Measurements from ENCODE around the gene PHF21A.
"Not testable (repeated sequence)": the region's sequence is repeated elsewhere in the genome, so short reads cannot be mapped to it uniquely, and the experiment has no call there.

The PHF21A gene

DNA sequence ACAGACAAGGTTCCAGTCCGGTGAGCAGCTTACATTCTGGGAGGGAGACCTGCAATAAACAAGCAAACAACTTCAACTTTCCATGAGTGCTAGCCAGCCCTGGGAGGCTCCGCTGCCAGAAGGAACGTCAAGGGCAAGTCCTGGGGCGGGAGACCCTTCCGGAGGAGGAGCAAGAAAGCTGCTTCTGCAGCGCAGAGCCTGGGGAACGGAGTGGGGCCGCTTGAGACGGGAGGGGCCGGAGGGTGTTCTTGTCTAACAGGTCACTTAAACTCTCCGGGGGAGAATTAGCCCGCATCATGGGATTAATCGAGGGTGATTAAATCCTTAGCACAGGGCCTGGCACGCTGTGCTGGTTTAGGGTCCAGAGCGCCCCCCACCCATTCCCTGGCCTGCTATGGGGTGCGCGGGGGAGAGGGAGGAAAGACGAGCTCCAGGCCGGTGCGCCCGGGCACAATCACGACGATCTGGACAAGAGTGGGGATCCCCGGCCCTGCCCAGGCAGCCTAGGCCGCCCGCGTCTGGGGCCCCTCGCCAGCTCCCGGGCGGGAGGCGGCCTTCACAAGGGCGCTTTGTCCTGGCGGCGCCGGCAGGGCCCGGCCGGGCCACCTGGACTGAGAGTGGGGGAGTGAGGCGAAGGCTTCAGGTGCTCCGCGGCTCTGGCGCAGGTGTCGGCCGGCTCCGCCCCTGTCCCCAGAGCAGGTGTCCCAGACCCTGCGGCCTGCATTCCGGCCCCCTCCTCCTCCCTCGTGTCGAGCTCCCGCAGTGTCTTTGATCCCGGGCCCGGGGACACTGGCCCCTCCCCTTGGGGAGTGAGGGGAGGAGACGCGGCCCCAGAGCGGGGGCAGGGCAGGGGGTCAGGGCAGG lies 199.5 kb downstream of the PHF21A start:
- DNase-seq (ENCODE audit: low read depth in 2 of 2): no peak

DNA sequence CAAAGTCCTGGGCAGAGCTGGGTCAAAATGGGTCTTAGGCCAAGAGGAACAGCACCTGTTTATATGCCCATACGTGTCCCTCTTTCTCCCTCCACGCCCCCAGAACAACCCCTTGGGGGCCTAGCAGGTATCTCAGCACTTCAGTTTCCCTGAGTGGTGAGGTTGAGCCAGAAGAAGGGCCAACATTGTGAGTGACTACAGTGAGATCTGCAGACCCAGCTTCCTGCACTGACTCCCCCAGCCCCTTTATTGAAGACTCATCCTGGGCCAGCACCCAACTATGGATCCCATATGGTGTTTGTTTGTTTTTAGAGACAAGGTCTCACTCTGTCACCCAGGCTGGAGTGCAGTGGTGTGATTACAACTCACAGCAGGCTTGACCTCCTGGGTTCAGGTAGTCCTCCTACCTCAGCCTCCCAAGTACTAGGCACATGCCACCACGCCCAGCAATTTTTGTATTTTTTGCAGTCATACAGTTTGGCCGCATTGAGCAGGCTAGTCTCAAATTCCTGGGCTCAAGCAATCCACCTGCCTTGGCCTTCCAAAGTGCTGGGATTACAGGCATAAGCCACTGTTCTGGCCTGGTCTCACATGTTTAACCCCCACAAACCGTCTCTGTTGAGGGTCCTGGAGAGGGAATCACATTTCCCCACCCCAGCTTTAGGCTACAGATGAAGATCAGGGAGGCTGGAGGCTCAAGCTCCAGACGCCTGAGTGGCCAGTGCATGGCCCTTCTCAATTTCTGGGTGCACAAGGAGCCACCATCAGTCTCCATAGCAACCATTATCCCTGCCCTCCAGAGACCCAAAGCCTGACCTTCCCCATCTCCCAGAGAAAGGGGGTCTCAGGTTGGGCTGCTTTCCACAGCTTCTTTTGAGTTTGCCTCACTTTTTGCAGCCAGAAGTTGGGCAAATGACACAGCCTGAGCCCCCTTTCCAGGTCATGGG lies 200.4 kb downstream of the PHF21A start:
- DNase-seq (ENCODE audit: low read depth in 2 of 2): no peak

DNA sequence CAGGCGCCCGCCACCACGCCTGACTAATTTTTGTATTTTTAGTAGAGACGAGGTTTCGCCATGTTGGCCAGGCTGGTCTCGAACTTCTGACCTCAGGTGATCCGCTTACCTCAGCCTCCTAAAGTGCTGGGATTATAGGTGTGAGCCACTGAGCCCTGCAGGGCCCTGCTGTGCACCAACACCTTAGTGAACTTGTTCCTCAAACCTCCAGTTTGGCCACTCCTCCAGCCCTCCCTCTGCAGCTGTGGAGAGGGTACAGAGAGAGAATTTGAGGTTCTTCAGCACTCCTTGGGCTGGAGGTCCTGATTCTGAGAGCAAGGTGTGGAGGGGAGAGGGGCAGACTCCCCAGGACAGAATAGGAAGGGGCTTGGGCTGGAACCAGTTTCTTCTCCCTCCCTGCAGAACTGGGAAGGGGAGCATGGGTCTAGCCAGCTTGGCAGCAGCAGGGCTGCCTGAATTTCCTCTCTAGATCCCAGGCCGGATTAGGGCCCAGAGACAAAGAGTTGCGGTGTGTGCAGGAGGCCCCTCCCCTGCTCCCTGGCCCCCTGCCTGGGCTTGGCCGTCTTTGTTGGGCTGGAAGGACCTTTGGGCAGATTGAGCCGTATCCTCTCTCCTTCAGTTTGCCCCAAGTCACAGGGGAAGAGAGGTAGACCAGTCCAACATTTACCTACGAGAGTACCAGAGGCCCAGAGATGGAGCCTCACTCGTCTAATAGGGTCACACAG lies 201.3 kb downstream of the PHF21A start:
- no peak for DNase-seq (ENCODE audit: low read depth in 2 of 2)

DNA sequence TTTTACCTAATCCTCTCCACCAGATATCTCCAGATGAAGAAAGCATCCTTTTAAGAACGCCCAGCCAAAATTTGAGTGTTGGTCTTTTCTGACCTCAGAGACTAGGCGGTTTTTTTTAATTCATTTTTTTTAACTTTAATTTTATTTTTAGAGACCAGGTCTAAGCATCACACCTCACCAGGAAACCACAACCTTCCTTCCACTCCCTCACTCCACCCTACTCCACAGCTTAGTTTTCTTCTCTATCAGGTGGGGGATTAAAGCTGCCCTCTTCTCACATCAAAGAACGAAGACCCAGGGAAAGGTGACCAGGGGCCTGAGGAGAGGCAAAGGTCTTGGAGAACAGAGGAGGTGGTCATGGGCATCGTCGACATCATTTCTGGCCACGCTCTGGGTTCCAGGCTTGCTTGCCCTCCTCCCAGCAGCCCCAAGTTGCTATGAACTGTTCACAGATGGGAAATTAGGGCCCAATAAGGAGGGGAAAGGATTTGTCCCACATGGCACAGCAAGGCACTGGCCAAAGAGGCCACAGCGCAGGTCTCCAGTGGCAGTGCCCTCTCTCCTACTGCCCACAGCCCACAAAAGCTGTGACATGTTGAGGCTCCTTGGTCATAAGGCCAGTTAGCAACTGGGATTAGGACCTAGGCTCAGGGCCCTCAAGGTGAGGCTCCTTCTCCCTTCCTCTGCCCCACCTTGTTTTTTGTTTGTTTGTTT lies 202.1 kb downstream of the PHF21A start:
- no peak for DNase-seq (ENCODE audit: low read depth in 2 of 2)

DNA sequence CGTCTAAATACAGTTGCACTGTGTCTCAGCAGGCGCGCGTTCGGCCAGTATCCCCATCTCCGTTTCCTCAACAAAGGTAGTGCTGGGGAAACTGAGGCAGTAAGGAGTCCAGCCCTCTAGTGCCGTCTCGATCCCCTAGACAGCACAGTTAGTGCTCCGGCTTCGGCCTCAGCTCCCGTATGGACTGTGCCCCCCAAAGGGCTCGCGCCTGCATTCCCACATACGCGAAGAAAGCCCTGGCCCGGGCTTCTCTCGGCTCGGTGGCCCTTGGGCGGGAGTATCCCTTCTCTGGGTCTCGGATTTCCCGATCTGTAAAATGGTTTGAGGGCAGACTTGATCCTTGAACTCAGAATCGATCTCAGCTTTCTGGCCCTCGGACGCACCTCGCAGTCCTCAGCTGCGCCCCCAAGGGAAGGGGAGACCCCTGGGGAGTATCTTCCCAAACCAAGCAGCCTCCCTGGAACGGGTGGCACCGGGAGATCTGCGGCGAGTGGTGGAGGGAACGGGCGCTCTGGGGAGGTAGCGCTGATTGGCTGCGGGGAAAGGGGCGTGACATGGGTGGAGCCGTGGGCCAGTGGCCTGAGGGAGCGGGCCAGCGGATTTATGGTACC lies 202.8 kb downstream of the PHF21A start:
- peak; percentile 27 to 34 for DNase-seq (ENCODE audit: low read depth in 2 of 2)

DNA sequence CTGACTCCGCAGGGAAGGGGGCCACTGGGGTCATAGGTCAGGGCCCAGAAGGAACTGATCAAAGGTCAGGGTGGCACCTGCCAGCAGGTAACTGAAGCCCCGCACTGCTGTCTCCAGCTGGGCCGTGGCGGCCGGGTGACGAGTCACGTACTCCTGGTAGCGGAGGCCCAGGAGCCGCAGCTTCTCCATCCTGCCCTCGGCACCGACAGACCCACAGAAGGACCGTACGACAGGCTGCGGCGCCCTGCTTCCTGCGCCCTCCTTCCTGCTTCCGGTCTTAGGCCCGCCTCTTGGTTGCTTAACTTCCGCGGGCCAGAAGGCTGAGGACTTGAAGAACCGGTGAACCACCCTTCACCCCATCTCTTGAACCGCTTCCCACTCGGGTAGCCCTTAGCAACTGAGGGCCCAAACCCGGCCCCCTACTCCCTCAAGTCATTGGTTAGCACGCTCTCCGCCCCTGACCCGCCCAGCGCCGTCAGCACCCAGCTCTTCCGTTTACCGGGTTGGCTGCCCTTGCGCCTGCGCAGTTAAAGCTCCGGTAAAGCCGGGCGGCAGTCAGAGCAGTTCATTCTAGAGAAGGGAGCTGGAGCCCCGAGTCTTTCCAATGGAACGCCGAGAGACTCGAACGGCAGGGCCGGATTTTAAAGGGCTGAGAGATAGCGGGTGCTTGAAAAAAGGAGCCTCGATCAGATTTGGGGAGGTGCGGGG lies 203.5 kb downstream of the PHF21A start, which contains the start of gene PEX16:
TSS of gene PEX16 (minus strand) at position 255 of the 708 bp plus-strand sequence. CDS start at position 189, 66 bp downstream.
- peak; percentile 99 for DNase-seq (ENCODE audit: low read depth in 2 of 2)

DNA sequence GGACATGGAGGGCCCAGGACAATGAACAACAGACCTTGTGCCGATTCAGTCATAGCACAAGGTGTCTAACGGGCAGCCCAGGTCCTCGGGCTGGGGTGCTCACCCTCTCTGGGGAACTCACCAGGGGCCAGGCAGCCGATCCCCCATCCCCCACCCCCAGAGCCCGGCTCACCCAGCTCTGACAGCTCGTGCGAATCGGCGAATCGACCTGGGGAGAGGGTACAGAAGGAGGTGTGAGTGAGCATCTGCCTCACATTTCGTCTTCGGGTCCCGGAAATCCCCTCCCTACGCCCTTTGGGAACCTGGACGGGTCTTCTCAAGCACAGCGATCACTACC lies 204.0 kb downstream of the PHF21A start:
- no peak for DNase-seq (ENCODE audit: low read depth in 2 of 2)

DNA sequence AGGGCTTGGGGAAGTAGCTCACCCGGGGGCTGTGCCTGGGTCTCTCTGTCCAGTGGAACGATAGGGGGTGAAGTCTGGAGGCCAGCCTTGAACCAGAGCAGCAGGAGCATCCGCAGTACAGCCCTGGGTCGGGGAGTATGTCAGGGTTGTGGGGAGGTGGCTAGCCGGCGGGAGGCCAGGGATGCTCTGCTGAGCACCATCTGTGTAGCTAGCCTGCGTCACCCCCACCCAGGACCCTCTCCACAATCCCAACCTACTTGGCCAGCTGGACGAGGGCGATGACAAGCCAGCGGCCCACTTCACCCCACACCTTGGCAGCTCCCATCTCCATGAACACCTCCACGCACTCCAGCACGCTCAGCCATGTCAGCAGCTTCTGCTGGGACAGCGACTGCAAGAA lies 205.8 kb downstream of the PHF21A start:
- no peak for DNase-seq (ENCODE audit: low read depth in 2 of 2)

DNA sequence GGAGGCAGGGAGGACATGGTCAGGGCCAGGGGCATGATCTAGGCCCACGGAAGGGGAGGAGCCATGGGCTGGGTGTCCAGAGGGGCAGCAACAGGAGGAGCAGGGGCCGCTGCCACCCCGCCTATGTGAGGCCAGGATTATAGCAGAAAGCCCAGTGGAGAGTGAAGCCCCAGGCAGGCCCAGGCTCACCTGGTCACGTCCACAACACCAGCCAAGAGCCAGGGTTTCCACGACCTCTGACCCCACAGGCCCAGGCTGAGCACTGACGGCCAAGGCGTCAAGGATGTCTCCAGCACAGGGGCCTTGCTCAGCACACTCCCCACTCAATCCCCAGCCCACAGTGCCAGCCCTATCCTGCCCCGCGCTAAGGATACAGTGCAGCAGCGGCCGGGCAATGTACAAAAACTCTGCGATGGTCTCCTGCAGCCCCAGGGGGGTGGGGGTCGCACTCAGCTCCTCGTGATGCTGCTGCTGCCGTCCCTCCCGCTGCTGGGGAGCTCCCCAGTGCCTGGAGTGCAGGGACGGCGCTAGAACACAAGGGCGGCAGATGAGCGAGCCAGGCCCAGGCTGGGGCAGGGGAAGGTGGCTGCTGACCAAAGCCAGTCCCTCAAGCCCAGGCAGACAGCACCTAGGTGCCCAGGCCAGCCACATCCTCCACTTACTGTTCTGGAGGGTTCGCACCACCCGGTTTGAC lies 207.2 kb downstream of the PHF21A start:
- no peak for DNase-seq (ENCODE audit: low read depth in 2 of 2)

DNA sequence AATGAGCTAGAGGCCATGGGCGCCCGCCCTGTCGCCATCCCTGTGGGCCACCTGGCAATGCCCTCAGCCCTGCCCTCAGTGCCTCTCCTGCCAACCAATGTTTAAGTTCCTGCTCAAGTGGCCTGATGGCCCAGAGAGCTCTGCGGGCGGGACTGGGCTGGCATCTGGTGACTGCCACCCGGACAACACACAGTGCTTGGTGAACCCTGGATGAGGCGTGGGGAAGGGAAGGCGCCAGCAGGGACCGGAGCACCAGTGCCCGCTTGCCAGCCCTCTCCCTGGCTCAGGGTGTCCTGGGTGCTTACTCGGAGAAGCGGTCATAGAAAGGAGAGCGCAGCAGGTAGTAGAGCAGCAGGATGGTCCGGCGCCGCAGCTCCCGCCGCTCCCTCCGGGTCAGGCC lies 207.7 kb downstream of the PHF21A start:
- no peak for DNase-seq (ENCODE audit: low read depth in 2 of 2)

DNA sequence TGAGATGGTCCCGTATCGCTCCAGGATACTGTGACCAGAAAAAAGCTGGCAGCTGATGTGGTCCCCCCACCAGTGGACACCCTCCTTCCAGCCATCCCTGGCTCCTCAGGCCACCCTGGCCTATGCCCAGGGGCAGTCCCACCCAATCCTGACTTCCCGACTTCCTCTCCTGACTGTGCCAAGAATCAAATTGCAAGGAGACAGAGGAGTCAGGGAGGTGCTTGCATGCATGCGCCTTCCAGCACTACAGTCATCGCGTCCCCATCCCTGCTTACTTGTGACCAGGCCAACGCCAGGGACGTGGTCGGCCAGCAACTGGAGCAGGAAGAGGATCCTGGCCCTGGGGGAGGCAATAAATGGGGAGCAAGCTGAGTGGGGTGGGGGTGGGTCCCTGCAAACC lies 210.6 kb downstream of the PHF21A start:
- no peak for DNase-seq (ENCODE audit: low read depth in 2 of 2)

DNA sequence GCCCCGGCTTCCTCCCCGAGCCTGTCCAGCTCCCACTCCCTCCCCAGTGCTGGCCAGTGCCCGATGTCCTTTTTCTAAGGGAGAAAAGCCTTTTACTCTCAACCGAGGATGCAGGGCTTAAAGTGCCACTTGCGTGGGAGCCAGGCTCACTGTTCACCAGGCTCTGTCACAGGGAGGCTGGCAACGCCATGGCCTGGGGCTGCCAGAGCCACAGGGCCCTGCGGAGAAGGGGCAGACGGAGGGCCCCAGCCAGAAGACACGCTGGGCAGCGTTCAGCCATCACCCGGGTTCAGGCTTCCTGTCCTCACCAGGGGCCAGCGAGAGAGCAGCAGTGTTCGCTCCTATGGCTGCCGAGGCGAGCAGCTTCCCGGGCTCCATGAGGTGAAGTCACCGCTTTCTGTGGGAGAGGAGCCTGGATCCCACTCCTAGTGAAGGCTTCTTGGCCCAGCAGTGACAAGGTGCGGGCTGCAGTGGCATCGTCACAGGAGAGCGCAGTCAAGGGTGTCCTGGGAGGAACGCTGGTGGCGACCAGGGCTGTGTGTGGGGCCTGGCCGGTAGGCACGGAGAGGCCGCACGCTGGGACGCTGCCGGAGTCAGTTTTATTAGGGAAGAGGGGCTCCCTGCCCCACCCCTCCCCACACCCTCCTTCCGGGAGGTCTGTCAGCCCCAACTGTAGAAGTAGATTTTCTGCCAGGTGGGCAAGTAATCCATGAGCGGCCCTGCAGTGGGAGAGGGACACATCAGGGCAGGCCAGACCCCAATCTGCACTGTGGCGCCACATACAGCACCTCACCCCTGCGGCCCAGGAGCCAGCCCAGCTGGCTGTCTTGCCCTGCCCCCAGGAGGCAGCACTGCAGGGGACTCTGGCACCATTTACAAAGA lies 211.4 kb downstream of the PHF21A start:
- DNase-seq (ENCODE audit: low read depth in 2 of 2): no peak

DNA sequence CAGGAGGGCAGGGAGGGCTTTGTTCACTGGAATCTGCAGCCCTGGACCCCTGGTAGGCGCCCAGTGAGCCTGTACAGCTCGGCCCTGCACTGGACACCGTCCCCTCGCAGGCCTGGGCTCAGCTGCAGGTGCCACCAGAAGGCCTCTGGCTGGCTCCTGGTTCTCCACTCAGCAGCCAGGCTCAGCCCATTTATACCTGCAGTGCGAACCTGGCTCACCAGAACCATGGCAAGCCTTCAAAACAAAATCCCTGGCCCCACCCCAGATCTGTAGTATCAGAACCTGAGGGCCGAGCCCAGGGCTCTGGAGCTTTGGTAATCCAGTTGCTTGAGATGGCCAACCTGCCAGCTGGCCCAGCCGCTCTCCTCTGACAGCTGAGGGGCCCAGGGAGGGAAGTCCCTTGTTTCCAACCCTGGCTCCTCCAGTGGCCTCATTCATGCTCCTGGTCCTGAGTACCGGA lies 213.3 kb downstream of the PHF21A start:
- DNase-seq (ENCODE audit: low read depth in 2 of 2): no peak

DNA sequence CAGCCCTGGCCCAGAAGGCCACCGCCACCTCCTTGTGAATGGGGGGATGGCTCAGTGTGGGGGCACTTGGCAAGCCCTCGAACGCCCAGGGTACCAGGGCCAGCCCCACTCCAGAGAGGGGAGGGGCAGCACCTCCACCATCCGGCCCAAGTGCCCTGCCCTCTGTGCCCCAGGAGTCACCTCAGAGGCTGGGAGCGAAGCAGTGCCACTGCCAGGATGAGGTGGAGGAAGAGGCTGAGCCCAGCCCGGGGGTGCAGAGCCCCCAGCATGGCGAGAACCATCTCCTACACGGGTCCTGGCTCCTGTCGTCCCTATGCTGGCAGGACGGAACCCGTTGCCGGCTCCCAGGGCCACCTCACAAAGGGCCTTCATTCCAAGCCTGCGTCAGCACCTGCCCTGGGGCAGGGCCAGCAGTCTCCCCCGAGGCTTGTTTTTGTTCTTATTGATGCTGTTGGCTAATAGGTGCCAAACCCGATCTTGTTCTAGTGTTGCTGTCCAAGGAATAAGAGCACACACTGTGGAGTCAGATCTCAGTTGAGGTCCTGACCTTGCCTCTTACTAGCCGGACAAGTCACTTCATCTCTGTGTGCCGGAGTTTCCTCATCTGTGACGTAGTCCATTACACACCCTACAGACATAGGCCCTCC lies 214.2 kb downstream of the PHF21A start, which contains the start of gene FREY1:
TSS of gene FREY1 (minus strand) at position 307 of the 647 bp plus-strand sequence. CDS start at position 281, 26 bp downstream.
- DNase-seq (ENCODE audit: low read depth in 2 of 2): no peak

DNA sequence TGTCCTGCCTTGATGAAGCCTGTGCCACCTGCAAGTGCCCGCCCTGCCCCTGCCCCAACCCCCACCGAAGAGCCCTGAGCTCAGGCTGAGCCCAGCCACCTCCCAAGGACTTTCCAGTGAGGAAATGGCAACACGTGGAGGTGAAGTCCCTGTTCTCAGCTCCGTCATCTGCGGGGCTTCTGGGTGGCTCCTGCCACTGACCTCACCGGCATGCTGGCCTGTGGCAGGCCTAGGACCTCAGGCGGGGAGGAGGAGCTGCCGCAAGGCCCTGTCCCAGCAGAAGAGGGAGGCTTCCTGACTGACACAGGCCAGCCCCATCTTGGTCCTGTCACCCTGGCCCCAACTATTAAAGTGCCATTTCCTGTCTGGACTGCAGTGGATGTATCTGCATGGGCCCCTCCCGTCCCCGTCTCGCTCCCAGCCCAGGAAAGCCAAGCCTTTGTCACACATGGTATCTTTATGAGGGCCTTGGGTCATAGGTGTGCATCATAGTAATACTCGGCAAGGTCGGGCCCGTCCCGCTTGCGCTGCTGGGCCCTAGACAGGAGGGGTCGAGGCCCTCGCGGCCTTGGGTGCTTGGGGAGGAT lies 215.1 kb downstream of the PHF21A start:
- DNase-seq (ENCODE audit: low read depth in 2 of 2): no peak

DNA sequence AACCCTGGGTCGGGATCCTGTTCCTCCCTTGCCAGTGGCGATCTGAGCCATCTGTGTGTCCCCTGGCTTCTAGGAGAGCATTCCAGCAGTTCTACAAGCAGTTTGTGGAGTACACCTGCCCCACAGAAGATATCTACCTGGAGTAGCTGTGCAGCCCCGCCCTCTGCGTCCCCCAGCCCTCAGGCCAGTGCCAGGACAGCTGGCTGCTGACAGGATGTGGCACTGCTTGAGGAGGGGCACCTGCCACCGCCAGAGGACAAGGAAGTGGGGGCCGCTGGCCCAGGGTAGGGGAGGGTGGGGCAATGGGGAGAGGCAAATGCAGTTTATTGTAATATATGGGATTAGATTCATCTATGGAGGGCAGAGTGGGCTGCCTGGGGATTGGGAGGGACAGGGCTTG lies 215.7 kb downstream of the PHF21A start:
- DNase-seq (ENCODE audit: low read depth in 2 of 2): not testable (repeated sequence)

DNA sequence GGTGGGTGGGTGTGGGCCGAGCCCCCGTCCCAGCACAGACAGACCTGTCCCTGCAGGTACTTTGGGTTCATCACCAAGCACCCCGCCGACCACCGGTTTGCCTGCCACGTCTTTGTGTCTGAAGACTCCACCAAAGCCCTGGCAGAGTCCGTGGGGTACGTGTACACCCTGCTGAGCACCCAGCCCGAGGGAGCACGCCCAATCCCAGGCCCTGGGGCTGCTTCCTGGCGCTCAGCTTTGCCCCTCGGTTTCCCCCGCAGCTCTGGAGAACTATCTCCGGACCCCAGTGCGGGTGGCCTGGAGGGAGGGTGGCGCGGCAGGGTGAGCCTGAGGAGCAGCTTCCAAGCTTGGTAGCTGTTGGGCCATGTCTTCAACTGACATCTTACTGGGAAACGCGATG lies 216.2 kb downstream of the PHF21A start:
- DNase-seq (ENCODE audit: low read depth in 2 of 2): no peak
